ENCODE measurements around the gene HCLS1.
"Not testable (repeated sequence)": the region's sequence is repeated elsewhere in the genome, so short reads cannot be mapped to it uniquely, and the experiment has no call there.

Gene HCLS1

GRCh38 chr3:121654493-121655385 lies 6.0 kb downstream of the HCLS1 start:
- DNase-seq (ENCODE audit: low read depth): no peak

- no peak for DNase-seq (ENCODE audit: low read depth)
Measured at GRCh38 chr3:121651684-121652083, 9.0 kb downstream of the HCLS1 start.

- DNase-seq (ENCODE audit: low read depth): no peak
Measured at GRCh38 chr3:121649645-121650044, 11.1 kb downstream of the HCLS1 start.

- no peak for DNase-seq (ENCODE audit: low read depth)
Measured at GRCh38 chr3:121648219-121648958, 12.3 kb downstream of the HCLS1 start.

DNA sequence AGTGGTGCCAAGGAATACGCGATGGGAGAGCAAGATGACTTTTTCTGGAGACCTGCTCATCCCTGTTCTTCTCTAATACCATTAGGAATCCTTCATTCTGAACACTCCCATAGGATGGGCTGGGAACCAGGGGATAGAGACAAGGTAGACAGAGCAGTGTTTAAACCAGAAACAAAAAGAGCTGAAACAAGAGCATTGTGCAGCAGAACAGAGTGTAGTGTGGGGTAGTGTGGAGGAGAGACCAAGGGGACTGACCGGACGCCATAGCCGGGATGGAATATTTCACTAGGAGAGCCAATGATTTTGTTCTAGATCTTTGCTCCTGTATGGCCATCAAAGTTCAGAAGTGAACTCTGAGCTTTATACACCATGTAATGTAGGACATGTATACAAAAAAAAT lies 15.6 kb downstream of the HCLS1 start:
- DNase-seq (ENCODE audit: low read depth): no peak

DNA sequence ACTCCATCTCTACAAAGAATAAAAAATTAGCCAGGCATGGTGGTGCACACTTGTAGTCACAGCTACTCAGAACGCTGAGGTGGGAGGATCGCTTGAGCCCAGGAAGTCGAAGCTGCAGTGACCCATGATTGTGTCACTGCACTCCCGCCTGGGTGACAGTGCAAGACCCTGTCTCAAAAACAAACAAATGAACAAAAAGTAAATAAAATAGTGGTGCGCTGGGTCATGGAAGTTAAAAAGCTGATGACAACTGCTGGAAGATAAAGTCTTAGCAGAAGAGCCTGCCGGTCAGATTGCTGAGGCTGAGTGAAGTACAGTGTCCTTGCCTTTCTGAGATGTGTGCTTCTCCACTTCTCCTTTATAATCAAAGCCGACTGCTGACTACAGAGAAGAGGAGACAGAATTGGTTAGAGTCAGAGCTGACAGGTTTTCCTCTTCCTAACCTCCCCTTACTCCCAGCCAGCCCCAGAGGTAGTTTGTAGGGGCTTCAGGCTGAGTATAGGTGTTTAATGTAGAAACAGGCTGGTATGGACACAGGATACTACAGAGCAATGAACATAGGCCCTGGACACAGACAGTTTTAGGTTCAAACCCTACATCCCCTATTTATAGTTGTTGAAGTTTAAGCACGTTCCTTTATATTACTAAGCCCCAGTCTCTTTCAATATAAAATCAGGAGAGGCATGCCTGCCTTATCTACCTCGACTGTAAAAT lies 17.9 kb downstream of the HCLS1 start:
- no peak for DNase-seq (ENCODE audit: low read depth)

- no peak for DNase-seq (ENCODE audit: low read depth)
Measured at GRCh38 chr3:121641127-121641526, 19.6 kb downstream of the HCLS1 start.

GRCh38 chr3:121637922-121638321 lies 22.8 kb downstream of the HCLS1 start:
- no peak for DNase-seq (ENCODE audit: low read depth)

GRCh38 chr3:121630355-121630754 lies 30.3 kb downstream of the HCLS1 start:
- DNase-seq (ENCODE audit: low read depth): no peak

GRCh38 chr3:121629601-121630000 lies 31.1 kb downstream of the HCLS1 start:
- no peak for DNase-seq (ENCODE audit: low read depth)

DNA sequence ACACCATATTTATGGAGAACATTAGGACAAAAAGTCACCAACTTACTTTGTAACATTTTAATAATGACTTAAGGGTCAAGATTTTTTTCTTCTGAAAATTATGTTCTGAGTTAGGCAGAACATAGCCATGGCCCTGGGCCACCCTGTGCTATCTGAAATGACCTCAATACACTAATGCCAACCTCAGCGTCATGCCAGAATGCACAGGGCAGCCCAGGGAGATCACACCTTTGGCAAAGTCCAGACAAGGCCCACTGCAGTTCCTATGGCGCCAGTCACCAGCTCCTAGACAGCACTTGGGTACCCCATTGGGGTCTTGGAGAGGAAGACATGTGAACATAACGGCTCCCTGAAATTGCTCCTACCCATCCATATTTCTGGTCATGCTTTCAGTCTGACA lies 33.1 kb downstream of the HCLS1 start:
- no peak for DNase-seq (ENCODE audit: low read depth)

- DNase-seq (ENCODE audit: low read depth): no peak
Measured at GRCh38 chr3:121627211-121627610, 33.5 kb downstream of the HCLS1 start.

DNA sequence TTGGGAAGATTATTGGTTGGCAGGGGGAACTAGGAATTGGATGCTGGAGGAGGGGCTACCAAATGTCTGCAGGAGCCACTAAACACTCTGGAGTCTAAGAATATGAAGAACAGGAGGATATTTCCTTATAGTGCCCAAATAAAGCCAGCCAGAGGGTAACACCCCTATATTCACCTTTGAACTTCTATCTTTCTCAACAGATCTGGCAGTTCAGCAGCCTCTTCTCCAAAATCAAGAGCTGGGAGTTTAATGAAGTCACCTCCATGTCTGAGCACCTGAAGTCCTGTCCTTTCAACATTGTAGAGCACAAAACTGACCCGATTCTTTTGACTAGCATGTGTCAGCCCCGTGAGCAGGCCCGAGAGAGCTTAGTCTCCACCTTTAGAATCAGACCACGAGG lies 34.2 kb downstream of the HCLS1 start:
- DNase-seq (ENCODE audit: low read depth): no peak

GRCh38 chr3:121624147-121624899 lies 36.4 kb downstream of the HCLS1 start:
- DNase-seq (ENCODE audit: low read depth): no peak

DNA sequence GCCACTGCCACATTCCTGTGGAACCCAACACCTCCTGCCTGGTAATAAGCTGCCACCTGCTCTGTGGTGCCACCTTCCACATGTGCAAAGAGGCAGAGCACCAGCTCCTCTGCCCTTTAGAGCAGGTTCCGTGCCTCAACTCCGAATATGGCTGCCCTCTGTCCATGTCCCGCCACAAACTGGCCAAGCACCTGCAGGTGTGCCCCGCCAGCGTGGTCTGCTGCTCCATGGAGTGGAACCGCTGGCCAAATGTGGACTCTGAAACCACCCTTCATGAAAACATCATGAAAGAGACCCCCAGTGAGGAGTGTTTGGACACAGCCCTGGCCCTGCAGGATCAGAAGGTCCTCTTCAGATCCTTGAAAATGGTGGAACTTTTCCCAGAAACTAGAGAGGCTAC lies 39.2 kb downstream of the HCLS1 start:
- no peak for DNase-seq (ENCODE audit: low read depth)

GRCh38 chr3:121619691-121620090 lies 41.0 kb downstream of the HCLS1 start:
- no peak for DNase-seq (ENCODE audit: low read depth)

DNA sequence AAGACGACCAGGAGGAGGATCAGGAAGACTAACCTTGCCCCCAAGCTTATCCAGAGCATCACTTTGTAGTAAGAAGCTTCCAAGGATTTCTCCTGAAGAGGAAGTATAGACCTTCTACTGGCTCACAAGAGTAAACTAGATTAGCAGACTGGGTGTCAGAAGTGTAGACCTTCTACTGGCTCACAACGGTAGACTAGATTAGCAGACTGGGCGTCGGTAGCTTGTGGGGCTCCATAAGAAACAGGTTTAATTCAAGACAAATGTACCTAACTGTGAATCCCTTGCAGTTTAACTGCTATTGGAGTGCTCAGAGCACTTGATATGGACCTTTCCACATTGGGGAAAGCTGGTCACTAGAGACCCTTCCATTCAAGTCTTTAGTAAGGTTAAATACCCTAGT lies 54.6 kb downstream of the HCLS1 start:
- DNase-seq (ENCODE audit: low read depth): no peak

DNA sequence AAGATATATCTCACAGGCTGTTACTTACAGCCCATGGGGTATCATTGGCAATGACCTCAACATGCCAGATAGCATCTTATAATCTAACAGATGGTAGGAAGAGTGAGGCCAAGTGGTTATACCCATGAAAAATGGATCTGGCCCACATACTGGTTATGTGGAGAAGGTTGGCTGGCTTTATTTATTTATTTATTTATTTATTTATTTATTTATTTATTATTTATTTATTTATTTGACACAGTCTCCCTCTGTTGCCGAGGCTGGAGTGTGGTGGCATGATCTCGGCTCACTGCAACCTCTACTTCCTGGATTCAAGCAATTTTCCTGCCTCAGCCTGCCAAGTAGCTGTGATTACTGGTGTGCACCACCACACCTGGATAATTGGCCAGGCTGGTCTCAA lies 55.9 kb downstream of the HCLS1 start:
- no peak for DNase-seq (ENCODE audit: low read depth)

GRCh38 chr3:121601212-121601812 lies 59.4 kb downstream of the HCLS1 start:
- DNase-seq (ENCODE audit: low read depth): no peak

GRCh38 chr3:121599900-121600299 lies 60.8 kb downstream of the HCLS1 start:
- not testable (repeated sequence) for DNase-seq (ENCODE audit: low read depth)

DNA sequence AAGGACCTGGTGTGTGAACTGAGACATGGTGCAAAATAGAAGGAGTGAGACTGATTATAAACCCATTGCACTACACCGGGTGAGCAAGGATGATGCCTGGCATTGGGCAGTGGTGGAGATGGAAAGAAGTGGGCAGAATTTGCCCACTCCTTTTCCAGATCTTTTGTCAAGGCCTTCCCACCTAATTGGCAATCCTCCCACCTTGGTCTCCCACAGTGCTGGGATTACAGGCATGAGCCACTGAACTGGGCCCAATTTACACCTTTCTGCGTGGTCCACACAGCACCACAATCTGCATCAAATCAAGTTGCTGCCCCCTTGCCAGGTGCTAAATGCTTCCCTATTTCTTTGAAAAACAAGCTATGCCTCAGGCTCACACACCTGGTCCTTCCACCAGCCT lies 62.1 kb downstream of the HCLS1 start:
- no peak for DNase-seq (ENCODE audit: low read depth)
